Memory B cell (primary cell): ENCODE results near the gene DDIT3.
A peak's percentile ranks its signal among the peaks of the same experiment; 100 is the strongest.

ENCODE experiments used
- ATAC-seq: fragments of 150-1000 bp; cut with Tn5 transposase; 2 replicates; pipeline ENCODE4 v1.10.0; 2021; ENCODE audit warnings: low read depth, mild to moderate bottlenecking, moderate library complexity
- DNase-seq, 2 donors: peaks; one replicate each; pipeline ENCODE4 v3.0.0; 2022; ENCODE audit warnings: low spot score in 2 of 2
- H3K27ac Mint-ChIP-seq: one replicate; pipeline ENCODE4 v1.8.0; 2022; ENCODE audit warnings: mild to moderate bottlenecking, moderate library complexity, mixed read lengths
- H3K27me3 Mint-ChIP-seq: one replicate; pipeline ENCODE4 v1.8.0; 2022; ENCODE audit warnings: mixed read lengths
- H3K36me3 Mint-ChIP-seq: one replicate; pipeline ENCODE4 v1.8.0; 2022; ENCODE audit warnings: mild to moderate bottlenecking, mixed read lengths
- H3K4me1 Mint-ChIP-seq: one replicate; pipeline ENCODE4 v1.8.0; 2022; ENCODE audit warnings: mixed read lengths
- H3K4me3 Mint-ChIP-seq: one replicate; pipeline ENCODE4 v1.8.0; 2022; ENCODE audit warnings: mild to moderate bottlenecking, moderate library complexity, mixed read lengths
- H3K9me3 Mint-ChIP-seq: one replicate; pipeline ENCODE4 v1.8.0; 2022; ENCODE audit warnings: mixed read lengths

DDIT3 gene

GRCh38 chr12:57551637-57552305 is 31.5 kb upstream of the DDIT3 start:
- no peak overlapping the region for H3K27ac Mint-ChIP-seq
- DNase-seq (no peak), ATAC-seq (no peak)
- H3K4me1 Mint-ChIP-seq: peaks cover 20% of the 10 kb centered on the region
- H3K27me3 Mint-ChIP-seq: peaks cover 4% of the 10 kb centered on the region
- no peaks in the 10 kb centered on the region for H3K9me3 Mint-ChIP-seq
- H3K4me3 Mint-ChIP-seq: no peak overlapping the region
- H3K36me3 Mint-ChIP-seq: no peaks in the 10 kb centered on the region

- Mint-ChIP-seq H3K9me3 (no peaks in the 10 kb centered on the region), H3K4me3 (peak overlapping the region; percentile 69), H3K27ac (no peak overlapping the region), H3K27me3 (peaks cover 4% of the 10 kb centered on the region), H3K36me3 (no peaks in the 10 kb centered on the region), H3K4me1 (peaks cover 27% of the 10 kb centered on the region)
- ATAC-seq (no peak), DNase-seq (no peak)
Observed at GRCh38 chr12:57550641-57551549, 30.6 kb upstream of the DDIT3 start.

GRCh38 chr12:57549909-57550640 is 29.8 kb upstream of the DDIT3 start, which contains the start of gene KIF5A:
TSS of gene KIF5A (plus strand) at chr12:57550044. CDS start at chr12:57550272, 228 bp downstream.
- DNase-seq: peak; percentile 44 to 58
- H3K4me3 Mint-ChIP-seq: peak within 1 kb of the TSS; percentile 69
- ATAC-seq: peak; percentile 41
- H3K27ac Mint-ChIP-seq: no peak within 1 kb of the TSS
- H3K36me3 Mint-ChIP-seq: no peaks in the 10 kb centered on the region
- H3K4me1 Mint-ChIP-seq: peaks cover 27% of the 10 kb centered on the region
- peaks cover 4% of the 10 kb centered on the region for H3K27me3 Mint-ChIP-seq
- no peaks in the 10 kb centered on the region for H3K9me3 Mint-ChIP-seq

- H3K36me3 Mint-ChIP-seq: no peaks in the 10 kb centered on the region
- DNase-seq (no peak), ATAC-seq (no peak)
- peaks cover 4% of the 10 kb centered on the region for H3K27me3 Mint-ChIP-seq
- H3K4me3 Mint-ChIP-seq: peak overlapping the region; percentile 69
- H3K27ac Mint-ChIP-seq: no peak overlapping the region
- H3K4me1 Mint-ChIP-seq: peaks cover 31% of the 10 kb centered on the region
- H3K9me3 Mint-ChIP-seq: no peaks in the 10 kb centered on the region
Observed at GRCh38 chr12:57549203-57549908, 29.0 kb upstream of the DDIT3 start.

- ATAC-seq: no peak
- Mint-ChIP-seq H3K4me3 (peak overlapping the region; percentile 9), H3K27ac (no peak overlapping the region)
Observed at GRCh38 chr12:57548488-57548887, 28.2 kb upstream of the DDIT3 start.

GRCh38 chr12:57548013-57548315 is 27.6 kb upstream of the DDIT3 start:
- H3K9me3 Mint-ChIP-seq: no peaks in the 10 kb centered on the region
- no peak for DNase-seq
- no peak overlapping the region for H3K27ac Mint-ChIP-seq
- peaks cover 4% of the 10 kb centered on the region for H3K27me3 Mint-ChIP-seq
- ATAC-seq: no peak
- no peaks in the 10 kb centered on the region for H3K36me3 Mint-ChIP-seq
- no peak overlapping the region for H3K4me3 Mint-ChIP-seq
- peaks cover 31% of the 10 kb centered on the region for H3K4me1 Mint-ChIP-seq

More at GRCh38 chr12:57548488-57548887, 28.2 kb upstream of the DDIT3 start:
- Mint-ChIP-seq H3K4me1 (peaks cover 31% of the 10 kb centered on the region), H3K36me3 (no peaks in the 10 kb centered on the region), H3K27me3 (peaks cover 4% of the 10 kb centered on the region), H3K9me3 (no peaks in the 10 kb centered on the region)
- no peak for DNase-seq

- no peaks in the 10 kb centered on the region for H3K36me3 Mint-ChIP-seq
- H3K4me3 Mint-ChIP-seq: peak overlapping the region; percentile 97
- ATAC-seq: no peak
- no peaks in the 10 kb centered on the region for H3K9me3 Mint-ChIP-seq
- H3K4me1 Mint-ChIP-seq: peaks cover 31% of the 10 kb centered on the region
- no peak for DNase-seq
- H3K27me3 Mint-ChIP-seq: peaks cover 4% of the 10 kb centered on the region
- peak overlapping the region; percentile 96 for H3K27ac Mint-ChIP-seq
Observed at GRCh38 chr12:57547288-57548012, 27.1 kb upstream of the DDIT3 start.

GRCh38 chr12:57546438-57547287 is 26.3 kb upstream of the DDIT3 start, which contains the start of gene DCTN2:
TSS of gene DCTN2 (minus strand) at chr12:57547192. CDS start at chr12:57547063, 129 bp downstream.
- Mint-ChIP-seq H3K27ac (peak within 1 kb of the TSS; percentile 96), H3K9me3 (no peaks in the 10 kb centered on the region), H3K4me1 (peaks cover 31% of the 10 kb centered on the region), H3K4me3 (peak within 1 kb of the TSS; percentile 97), H3K27me3 (peaks cover 4% of the 10 kb centered on the region), H3K36me3 (no peaks in the 10 kb centered on the region)
- DNase-seq (peak; percentile 73 to 83), ATAC-seq (peak; percentile 94)

GRCh38 chr12:57545809-57546437 is 25.6 kb upstream of the DDIT3 start:
- DNase-seq: no peak

GRCh38 chr12:57543581-57543980 is 23.3 kb upstream of the DDIT3 start:
- H3K4me1 Mint-ChIP-seq: peaks cover 21% of the 10 kb centered on the region
- H3K9me3 Mint-ChIP-seq: no peaks in the 10 kb centered on the region
- H3K27me3 Mint-ChIP-seq: no peaks in the 10 kb centered on the region
- peaks cover 9% of the 10 kb centered on the region for H3K36me3 Mint-ChIP-seq
- H3K4me3 Mint-ChIP-seq: no peak overlapping the region
- ATAC-seq (no peak), DNase-seq (no peak)
- H3K27ac Mint-ChIP-seq: no peak overlapping the region

More at GRCh38 chr12:57545809-57546437, 25.6 kb upstream of the DDIT3 start:
- Mint-ChIP-seq H3K27me3 (peaks cover 4% of the 10 kb centered on the region), H3K27ac (peak overlapping the region; percentile 96), H3K36me3 (peaks cover 4% of the 10 kb centered on the region), H3K9me3 (no peaks in the 10 kb centered on the region), H3K4me3 (peak overlapping the region; percentile 97), H3K4me1 (peaks cover 33% of the 10 kb centered on the region)
- no peak for ATAC-seq

GRCh38 chr12:57541717-57542116 is 21.4 kb upstream of the DDIT3 start:
- Mint-ChIP-seq H3K27me3 (no peaks in the 10 kb centered on the region), H3K9me3 (no peaks in the 10 kb centered on the region), H3K4me1 (peaks cover 13% of the 10 kb centered on the region), H3K4me3 (no peak overlapping the region), H3K36me3 (peaks cover 11% of the 10 kb centered on the region), H3K27ac (no peak overlapping the region)
- ATAC-seq: no peak
- DNase-seq: no peak

- peaks cover 11% of the 10 kb centered on the region for H3K36me3 Mint-ChIP-seq
- no peak overlapping the region for H3K27ac Mint-ChIP-seq
- no peaks in the 10 kb centered on the region for H3K27me3 Mint-ChIP-seq
- no peak overlapping the region for H3K4me3 Mint-ChIP-seq
- peaks cover 7% of the 10 kb centered on the region for H3K4me1 Mint-ChIP-seq
- ATAC-seq (no peak), DNase-seq (no peak)
- no peaks in the 10 kb centered on the region for H3K9me3 Mint-ChIP-seq
Observed at GRCh38 chr12:57541001-57541400, 20.7 kb upstream of the DDIT3 start.
